Measurements from ENCODE around the gene GALK2. TPM values are rescaled to one million over a fixed set of nuclear protein-coding genes. Genes with fewer than 3 reads are reported as not detected.

GALK2 gene
- total RNA-seq, 1 experiment from 2014 or later, result 13.7 TPM

DNA sequence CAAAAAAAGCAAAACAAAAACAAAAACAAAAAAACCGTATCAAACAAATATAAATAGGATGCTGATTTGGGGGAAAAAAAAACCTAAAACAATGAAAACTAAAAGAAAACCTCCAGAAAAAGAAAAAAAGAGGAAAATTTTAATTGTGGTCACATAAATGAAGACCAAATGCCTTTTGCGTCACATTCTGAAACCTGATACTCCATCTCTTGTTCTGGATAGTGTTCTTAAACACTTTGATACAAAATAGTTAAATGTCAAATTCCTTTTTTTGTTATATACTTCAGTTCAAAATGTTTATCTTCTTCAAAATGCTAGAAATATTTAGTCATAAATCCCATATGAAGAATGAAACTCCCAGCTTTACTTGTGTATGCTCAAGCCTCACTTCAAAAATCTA, 45.7 kb upstream of the GALK2 start:
- TF ChIP-seq, protein P1, sequence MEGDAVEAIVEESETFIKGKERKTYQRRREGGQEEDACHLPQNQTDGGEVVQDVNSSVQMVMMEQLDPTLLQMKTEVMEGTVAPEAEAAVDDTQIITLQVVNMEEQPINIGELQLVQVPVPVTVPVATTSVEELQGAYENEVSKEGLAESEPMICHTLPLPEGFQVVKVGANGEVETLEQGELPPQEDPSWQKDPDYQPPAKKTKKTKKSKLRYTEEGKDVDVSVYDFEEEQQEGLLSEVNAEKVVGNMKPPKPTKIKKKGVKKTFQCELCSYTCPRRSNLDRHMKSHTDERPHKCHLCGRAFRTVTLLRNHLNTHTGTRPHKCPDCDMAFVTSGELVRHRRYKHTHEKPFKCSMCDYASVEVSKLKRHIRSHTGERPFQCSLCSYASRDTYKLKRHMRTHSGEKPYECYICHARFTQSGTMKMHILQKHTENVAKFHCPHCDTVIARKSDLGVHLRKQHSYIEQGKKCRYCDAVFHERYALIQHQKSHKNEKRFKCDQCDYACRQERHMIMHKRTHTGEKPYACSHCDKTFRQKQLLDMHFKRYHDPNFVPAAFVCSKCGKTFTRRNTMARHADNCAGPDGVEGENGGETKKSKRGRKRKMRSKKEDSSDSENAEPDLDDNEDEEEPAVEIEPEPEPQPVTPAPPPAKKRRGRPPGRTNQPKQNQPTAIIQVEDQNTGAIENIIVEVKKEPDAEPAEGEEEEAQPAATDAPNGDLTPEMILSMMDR (conservative IDR thresholded peaks at IDR 0.05), result no peak
- no peak overlapping the region for H3K18ac ChIP-seq (ENCODE audit: insufficient read length, low read depth, low read length)
- H3K27ac Mint-ChIP-seq, result no peak overlapping the region
- no peaks in the 10 kb centered on the region for H3K9me3 Mint-ChIP-seq
- H2BK20ac ChIP-seq (ENCODE audit: low read depth, low read length, poor library complexity, severe bottlenecking), result no peak overlapping the region
- no peak overlapping the region for H2AK5ac ChIP-seq (ENCODE audit: insufficient read length, low read length)
- no peak overlapping the region for H2AFZ ChIP-seq (ENCODE audit: low read length)
- no peaks in the 10 kb centered on the region for H3K9me3 ChIP-seq (ENCODE audit: control insufficient read depth, low read depth, low read length)
- no peaks in the 10 kb centered on the region for H3K79me2 ChIP-seq (ENCODE audit: insufficient read depth, low read length)
- no peak overlapping the region for H2BK120ac ChIP-seq (ENCODE audit: low read depth, low read length, poor library complexity, severe bottlenecking)
- H3K23me2 ChIP-seq (ENCODE audit: insufficient read length, low read depth, low read length, poor library complexity, severe bottlenecking), result no peaks in the 10 kb centered on the region
- peaks cover 4 to 24% (median 16%) of the 10 kb centered on the region in 3 experiments; a peak in 6 of 7 replicates for H3K36me3 Mint-ChIP-seq (ENCODE audit: insufficient read depth in 1 of 3, low read depth in 3 of 3)
- no peak overlapping the region for H3K56ac ChIP-seq (ENCODE audit: insufficient read length, low read depth, low read length)
- no peak overlapping the region for H4K8ac ChIP-seq (replicated peaks; ENCODE audit: insufficient read length, low read depth, low read length)
- peaks cover 6% of the 10 kb centered on the region in 2 experiments for H3K4me1 Mint-ChIP-seq
- H3K23ac ChIP-seq (ENCODE audit: insufficient read length, low read depth, low read length), result no peak overlapping the region
- no peak overlapping the region for H4K5ac ChIP-seq (ENCODE audit: insufficient read length, low read depth, low read length)
- no peaks in the 10 kb centered on the region for H4K20me1 ChIP-seq (ENCODE audit: control insufficient read depth, insufficient read depth, insufficient read length)
- DNase-seq, result no peak
- H3T11ph ChIP-seq (ENCODE audit: low read length), result no peak overlapping the region
- H3K27ac ChIP-seq (ENCODE audit: insufficient read length, low read depth, low read length), result no peak overlapping the region
- no peak overlapping the region for H2BK5ac ChIP-seq (ENCODE audit: insufficient read length, low read length)
- no CpG with 5 or more reads among the region's 2 CpGs for WGBS (ENCODE audit: extremely low coverage, insufficient read length, low lambda C conversion rate)
- no peak overlapping the region for H2BK15ac ChIP-seq (ENCODE audit: low read depth, low read length)
- H3K79me1 ChIP-seq (ENCODE audit: insufficient read depth, low read depth, low read length, poor library complexity, severe bottlenecking), result no peaks in the 10 kb centered on the region
- no peak overlapping the region for H3K9ac ChIP-seq (ENCODE audit: extremely low read depth, insufficient read length, low read length)
- no peak overlapping the region for H4K91ac ChIP-seq (ENCODE audit: insufficient read length, low read depth, low read length)
- no peaks in the 10 kb centered on the region for H3K27me3 Mint-ChIP-seq (ENCODE audit: low read depth)
- no peak overlapping the region for H3K4me2 ChIP-seq (ENCODE audit: insufficient read depth, insufficient read length, low read length)
- H3K4me3 Mint-ChIP-seq, result no peak overlapping the region
- no peak overlapping the region for H3K4ac ChIP-seq (ENCODE audit: low read depth, low read length)
- no peaks in the 10 kb centered on the region for H3K27me3 ChIP-seq (ENCODE audit: insufficient read depth, low read length)
- H3K14ac ChIP-seq (ENCODE audit: insufficient read depth, low read length), result no peak overlapping the region
- H3K4me1 ChIP-seq (ENCODE audit: insufficient read depth, low read length), result no peaks in the 10 kb centered on the region
- H2BK12ac ChIP-seq (ENCODE audit: insufficient read length, low read depth, low read length), result no peak overlapping the region
